Measurements from ENCODE around the gene GATA2.

DNA sequence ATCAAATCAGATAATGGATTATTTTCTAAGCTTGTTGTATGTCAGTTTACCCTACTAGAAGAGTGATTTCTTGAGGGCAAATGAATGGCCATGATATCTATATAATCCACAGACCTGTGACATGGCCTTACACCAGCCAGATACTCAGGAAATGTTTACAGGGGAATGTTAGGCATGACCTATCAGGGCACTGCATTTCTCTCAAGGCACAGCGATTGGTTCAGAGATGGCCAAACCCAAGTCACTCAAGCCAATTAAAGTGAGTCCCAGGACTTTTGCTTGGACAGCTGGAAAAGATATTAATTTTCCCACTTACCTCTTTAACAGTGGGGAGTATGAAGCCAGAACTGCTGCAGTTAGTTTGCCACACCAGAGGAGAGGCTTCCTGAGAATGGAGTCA, 28.7 kb upstream of the GATA2 start:
- TF ChIP-seq CTCF (IDR thresholded peaks at IDR 0.05), result no peak
- TF ChIP-seq POLR2A (IDR thresholded peaks at IDR 0.05), result no peak
